HEK293T (cell line): ENCODE measurements around the gene CDH12.

Source experiments
- HDGF ChIP-seq: fragments of 450-650 bp; IDR thresholded peaks from 2 replicates; pipeline ENCODE4 v1.6.1; 2017; ENCODE audit warnings: antibody characterized with exemption, borderline replicate concordance
- TARDBP ChIP-seq: fragments of 450-650 bp; IDR thresholded peaks from 2 replicates; pipeline ENCODE4 v1.6.1; 2016

GRCh38 chr5:22708770-22709328, 144.3 kb downstream of the CDH12 start:
- TF ChIP-seq HDGF (no peak), TARDBP (no peak)
